ENCODE measurements around the gene KAT6B. TPM values are rescaled to one million over a fixed set of nuclear protein-coding genes. Genes with fewer than 3 reads are reported as not detected.
A peak's percentile ranks its signal among the peaks of the same experiment; 100 is the strongest.

The KAT6B gene
- total and polyA plus RNA-seq, 7 experiments from 2014 or later = 33.2 to 80.5 (median 63.6) TPM

GRCh38 chr10:74969530-74969929 lies 143.1 kb downstream of the KAT6B start:
- ATAC-seq (no peak), DNase-seq (no peak)
- peak overlapping the region in 5 of 10 donors; percentile 10 to 79 (median 71) for H3K4me3 Mint-ChIP-seq
- Histone ChIP-seq H3K9me3 (ENCODE audit: control insufficient read depth in 2 of 3, low read length in 3 of 3) (no peaks in the 10 kb centered on the region), H3K27ac (ENCODE audit: low read depth, low read length) (no peak overlapping the region), H3K27me3 (ENCODE audit: control insufficient read depth in 2 of 2, insufficient read depth in 2 of 2, low read length in 2 of 2) (no peaks in the 10 kb centered on the region), H3K36me3 (ENCODE audit: control insufficient read depth in 2 of 3, insufficient read depth in 3 of 3, low read length in 3 of 3) (no peaks in the 10 kb centered on the region), H3K4me1 (ENCODE audit: control insufficient read depth in 2 of 2, insufficient read depth in 2 of 2, low read length in 2 of 2) (peaks cover 6 to 15% of the 10 kb centered on the region in 2 donors), H3K4me3 (ENCODE audit: low read length) (no peak overlapping the region)
- H3K36me3 Mint-ChIP-seq = peaks cover 9 to 29% (median 22%) of the 10 kb centered on the region in 5 donors
- no peaks in the 10 kb centered on the region for H3K27me3 Mint-ChIP-seq
- intact Hi-C loops (cut with micrococcal nuclease) = no loop called here
- ChIA-PET CTCF (no interaction called here), POLR2A (no interaction called here)
- peaks cover 0 to 7% (median 3%) of the 10 kb centered on the region in 11 donors for H3K9me3 Mint-ChIP-seq
- peaks cover 19 to 57% (median 46%) of the 10 kb centered on the region in 7 donors for H3K4me1 Mint-ChIP-seq
- H3K27ac Mint-ChIP-seq = peak overlapping the region in 8 of 9 donors; percentile 91 to 97 (median 94)

GRCh38 chr10:74973741-74974392 lies 147.5 kb downstream of the KAT6B start:
- intact Hi-C loops (cut with micrococcal nuclease) = no loop called here
- Histone ChIP-seq H3K4me1 (ENCODE audit: control insufficient read depth in 2 of 2, insufficient read depth in 2 of 2, low read length in 2 of 2) (peaks cover 19 to 20% of the 10 kb centered on the region in 2 donors), H3K9me3 (ENCODE audit: control insufficient read depth in 2 of 3, low read length in 3 of 3) (no peaks in the 10 kb centered on the region), H3K4me3 (ENCODE audit: low read length) (no peak overlapping the region), H3K36me3 (ENCODE audit: control insufficient read depth in 2 of 3, insufficient read depth in 3 of 3, low read length in 3 of 3) (peaks cover 0 to 15% (median 0%) of the 10 kb centered on the region in 3 experiments), H3K27ac (ENCODE audit: low read depth, low read length) (no peak overlapping the region), H3K27me3 (ENCODE audit: control insufficient read depth in 2 of 2, insufficient read depth in 2 of 2, low read length in 2 of 2) (no peaks in the 10 kb centered on the region)
- Mint-ChIP-seq H3K4me3 (no peak overlapping the region), H3K36me3 (peaks cover 16 to 52% (median 42%) of the 10 kb centered on the region in 5 donors), H3K27ac (no peak overlapping the region), H3K27me3 (no peaks in the 10 kb centered on the region), H3K9me3 (no peaks in the 10 kb centered on the region), H3K4me1 (peaks cover 24 to 67% (median 54%) of the 10 kb centered on the region in 7 donors)
- ChIA-PET CTCF (interaction anchor here (0.6 to 0.7 kb wide), 2 partner anchors 9 to 476 kb away, joined by 3 to 5 read pairs; no protein-coding TSS in a partner anchor), POLR2A (no interaction called here)
- ATAC-seq (no peak), DNase-seq (no peak)

GRCh38 chr10:74975758-74976157 lies 149.4 kb downstream of the KAT6B start:
- intact Hi-C loops (cut with micrococcal nuclease) = no loop called here
- H3K36me3 Mint-ChIP-seq = peaks cover 16 to 57% (median 47%) of the 10 kb centered on the region in 5 donors
- CTCF ChIA-PET = no interaction called here

GRCh38 chr10:74976565-74976964 lies 150.2 kb downstream of the KAT6B start:
- Mint-ChIP-seq H3K36me3 (peaks cover 16 to 61% (median 47%) of the 10 kb centered on the region in 5 donors), H3K27me3 (no peaks in the 10 kb centered on the region), H3K4me1 (peaks cover 14 to 43% (median 29%) of the 10 kb centered on the region in 7 donors), H3K27ac (peak overlapping the region in 2 of 9 donors; percentile 47), H3K4me3 (peak overlapping the region in 1 of 10 donors; percentile 19), H3K9me3 (no peaks in the 10 kb centered on the region)
- intact Hi-C loops (cut with micrococcal nuclease) = no loop called here
- Histone ChIP-seq H3K4me3 (ENCODE audit: low read length) (no peak overlapping the region), H3K4me1 (ENCODE audit: control insufficient read depth in 2 of 2, insufficient read depth in 2 of 2, low read length in 2 of 2) (peaks cover 13 to 19% of the 10 kb centered on the region in 2 donors), H3K27ac (ENCODE audit: low read depth, low read length) (no peak overlapping the region), H3K36me3 (ENCODE audit: control insufficient read depth in 2 of 3, insufficient read depth in 3 of 3, low read length in 3 of 3) (peaks cover 0 to 18% (median 0%) of the 10 kb centered on the region in 3 experiments), H3K9me3 (ENCODE audit: control insufficient read depth in 2 of 3, low read length in 3 of 3) (no peaks in the 10 kb centered on the region), H3K27me3 (ENCODE audit: control insufficient read depth in 2 of 2, insufficient read depth in 2 of 2, low read length in 2 of 2) (no peaks in the 10 kb centered on the region)
- no peak for ATAC-seq
- ChIA-PET CTCF (no interaction called here), POLR2A (interaction anchor here (0.6 to 0.8 kb wide), 2 partner anchors 19 to 312 kb away, joined by 3 to 4 read pairs; no protein-coding TSS in a partner anchor)
- DNase-seq = no peak

More at GRCh38 chr10:74975758-74976157, 149.4 kb downstream of the KAT6B start:
- no peaks in the 10 kb centered on the region for H3K9me3 Mint-ChIP-seq
- ATAC-seq (no peak), DNase-seq (no peak)
- Histone ChIP-seq H3K27me3 (ENCODE audit: control insufficient read depth in 2 of 2, insufficient read depth in 2 of 2, low read length in 2 of 2) (no peaks in the 10 kb centered on the region), H3K27ac (ENCODE audit: low read depth, low read length) (no peak overlapping the region), H3K9me3 (ENCODE audit: control insufficient read depth in 2 of 3, low read length in 3 of 3) (no peaks in the 10 kb centered on the region), H3K36me3 (ENCODE audit: control insufficient read depth in 2 of 3, insufficient read depth in 3 of 3, low read length in 3 of 3) (peaks cover 0 to 18% (median 0%) of the 10 kb centered on the region in 3 experiments), H3K4me1 (ENCODE audit: control insufficient read depth in 2 of 2, insufficient read depth in 2 of 2, low read length in 2 of 2) (peaks cover 13 to 19% of the 10 kb centered on the region in 2 donors), H3K4me3 (ENCODE audit: low read length) (no peak overlapping the region)
- POLR2A ChIA-PET = interaction anchor here (0.8 kb wide), 1 partner anchor 18 kb away, joined by 4 read pairs; no protein-coding TSS in a partner anchor
- H3K27ac Mint-ChIP-seq = peak overlapping the region in 2 of 9 donors; percentile 1 to 22
- H3K4me3 Mint-ChIP-seq = peak overlapping the region in 1 of 10 donors; percentile 48
- peaks cover 14 to 50% (median 37%) of the 10 kb centered on the region in 7 donors for H3K4me1 Mint-ChIP-seq
- no peaks in the 10 kb centered on the region for H3K27me3 Mint-ChIP-seq

GRCh38 chr10:74977072-74977471 lies 150.7 kb downstream of the KAT6B start:
- H3K27me3 ChIP-seq (ENCODE audit: control insufficient read depth in 2 of 2, insufficient read depth in 2 of 2, low read length in 2 of 2) = no peaks in the 10 kb centered on the region
- intact Hi-C loops (cut with micrococcal nuclease) = no loop called here
- no peak overlapping the region for H3K4me3 ChIP-seq (ENCODE audit: low read length)
- Mint-ChIP-seq H3K36me3 (peaks cover 18 to 66% (median 48%) of the 10 kb centered on the region in 5 donors), H3K4me3 (peak overlapping the region in 5 of 10 donors; percentile 7 to 67 (median 48)), H3K9me3 (no peaks in the 10 kb centered on the region), H3K4me1 (peaks cover 16 to 42% (median 30%) of the 10 kb centered on the region in 7 donors), H3K27ac (peak overlapping the region in 3 of 9 donors; percentile 21 to 65 (median 62)), H3K27me3 (no peaks in the 10 kb centered on the region)
- no peaks in the 10 kb centered on the region for H3K9me3 ChIP-seq (ENCODE audit: control insufficient read depth in 2 of 3, low read length in 3 of 3)
- CTCF ChIA-PET = no interaction called here
- ATAC-seq = no peak
- H3K36me3 ChIP-seq (ENCODE audit: control insufficient read depth in 2 of 3, insufficient read depth in 3 of 3, low read length in 3 of 3) = peaks cover 0 to 23% (median 0%) of the 10 kb centered on the region in 3 experiments
- no peak for DNase-seq
- no peak overlapping the region for H3K27ac ChIP-seq (ENCODE audit: low read depth, low read length)
- peaks cover 13 to 19% of the 10 kb centered on the region in 2 donors for H3K4me1 ChIP-seq (ENCODE audit: control insufficient read depth in 2 of 2, insufficient read depth in 2 of 2, low read length in 2 of 2)
- POLR2A ChIA-PET = no interaction called here

- Histone ChIP-seq H3K9me3 (ENCODE audit: control insufficient read depth in 2 of 3, low read length in 3 of 3) (no peaks in the 10 kb centered on the region), H3K27me3 (ENCODE audit: control insufficient read depth in 2 of 2, insufficient read depth in 2 of 2, low read length in 2 of 2) (no peaks in the 10 kb centered on the region), H3K4me3 (ENCODE audit: low read length) (no peak overlapping the region), H3K36me3 (ENCODE audit: control insufficient read depth in 2 of 3, insufficient read depth in 3 of 3, low read length in 3 of 3) (peaks cover 0 to 32% (median 0%) of the 10 kb centered on the region in 3 experiments), H3K4me1 (ENCODE audit: control insufficient read depth in 2 of 2, insufficient read depth in 2 of 2, low read length in 2 of 2) (peaks cover 13 to 19% of the 10 kb centered on the region in 2 donors), H3K27ac (ENCODE audit: low read depth, low read length) (no peak overlapping the region)
- CTCF ChIA-PET = interaction anchor here (0.5 to 0.6 kb wide), 2 partner anchors 338 to 904 kb away, joined by 3 to 5 read pairs; no protein-coding TSS in a partner anchor
- Mint-ChIP-seq H3K4me1 (peaks cover 19 to 42% (median 32%) of the 10 kb centered on the region in 7 donors), H3K36me3 (peaks cover 25 to 72% (median 51%) of the 10 kb centered on the region in 5 donors), H3K9me3 (no peaks in the 10 kb centered on the region), H3K4me3 (peak overlapping the region in 6 of 10 donors; percentile 18 to 71 (median 44)), H3K27me3 (no peaks in the 10 kb centered on the region), H3K27ac (peak overlapping the region in 4 of 9 donors; percentile 45 to 82 (median 55))
- POLR2A ChIA-PET = no interaction called here
- intact Hi-C loops (cut with micrococcal nuclease) = loop anchor here in 1 of 2 donors (1.0 to 2.0 kb wide), 3 partner anchors 37 to 393 kb away; partner anchors contain the start of gene KAT6B
- peak; percentile 93 for ATAC-seq
- DNase-seq = peak in 7 of 9 donors; percentile 11 to 68 (median 46)
These were observed 151.8 kb downstream of the KAT6B start for GRCh38 chr10:74977913-74978847.
